ACC112 (cell line): ENCODE data around the gene DUSP18.
"Not testable (repeated sequence)": the region's sequence is repeated elsewhere in the genome, so short reads cannot be mapped to it uniquely, and the experiment has no call there.

Source experiments
- H2AFZ ChIP-seq: fragments of 200-600 bp; sonication (generic); one replicate; pipeline ENCODE4 v1.6.0; 2017; ENCODE audit warnings: antibody characterized with exemption, low read length; ENCODE audit not compliant: unreplicated experiment
- H3K27ac ChIP-seq: fragments of 200-600 bp; sonication (generic); 2 replicates; pipeline ENCODE4 v1.5.1; 2014; ENCODE audit warnings: low read depth, mild to moderate bottlenecking, antibody characterized with exemption, low read length, moderate library complexity
- H3K27me3 ChIP-seq: fragments of 200-600 bp; sonication (generic); 2 replicates; pipeline ENCODE4 v1.6.1; 2014; ENCODE audit warnings: mild to moderate bottlenecking, antibody characterized with exemption, low read length, moderate library complexity, mixed read lengths; ENCODE audit not compliant: insufficient read depth
- H3K36me3 ChIP-seq: fragments of 200-600 bp; sonication (generic); 2 replicates; pipeline ENCODE4 v1.6.1; 2016; ENCODE audit warnings: mild to moderate bottlenecking, antibody characterized with exemption, low read length, moderate library complexity, mixed read lengths; ENCODE audit not compliant: insufficient read depth
- H3K4me1 ChIP-seq: fragments of 200-600 bp; sonication (generic); one replicate; pipeline ENCODE4 v1.6.1; 2016; ENCODE audit warnings: low read length, mixed read lengths; ENCODE audit not compliant: insufficient read depth, unreplicated experiment, control insufficient read depth
- H3K4me3 ChIP-seq: fragments of 200-600 bp; sonication (generic); 2 replicates; pipeline ENCODE4 v1.5.1; 2014; ENCODE audit warnings: mild to moderate bottlenecking, low read depth, low read length
- H3K79me2 ChIP-seq: fragments of 200-600 bp; sonication (generic); one replicate; pipeline ENCODE4 v1.6.0; 2016; ENCODE audit warnings: low read length; ENCODE audit not compliant: control insufficient read depth, unreplicated experiment, insufficient read depth

The DUSP18 gene

GRCh38 chr22:30676565-30676964 is 8.9 kb upstream of the DUSP18 start:
- not testable (repeated sequence) for H3K27ac ChIP-seq, H3K79me2 ChIP-seq, H2AFZ ChIP-seq, H3K27me3 ChIP-seq, H3K36me3 ChIP-seq, H3K4me3 ChIP-seq, H3K4me1 ChIP-seq

- Histone ChIP-seq H3K4me3 (no peak overlapping the region), H3K27me3 (no peaks in the 10 kb centered on the region), H3K36me3 (no peaks in the 10 kb centered on the region), H3K4me1 (no peaks in the 10 kb centered on the region), H3K27ac (no peak overlapping the region), H3K79me2 (no peaks in the 10 kb centered on the region), H2AFZ (no peak overlapping the region)
These were observed 7.8 kb upstream of the DUSP18 start for GRCh38 chr22:30675436-30675835.

GRCh38 chr22:30674482-30674881 is 6.8 kb upstream of the DUSP18 start:
- no peak overlapping the region for H3K27ac ChIP-seq
- H3K4me1 ChIP-seq = no peaks in the 10 kb centered on the region
- no peak overlapping the region for H2AFZ ChIP-seq
- no peak overlapping the region for H3K4me3 ChIP-seq
- no peaks in the 10 kb centered on the region for H3K36me3 ChIP-seq
- no peaks in the 10 kb centered on the region for H3K27me3 ChIP-seq
- no peaks in the 10 kb centered on the region for H3K79me2 ChIP-seq

GRCh38 chr22:30673136-30673535 is 5.5 kb upstream of the DUSP18 start:
- Histone ChIP-seq H3K27ac (no peak overlapping the region), H3K4me3 (no peak overlapping the region), H3K27me3 (no peaks in the 10 kb centered on the region), H3K36me3 (no peaks in the 10 kb centered on the region), H3K79me2 (no peaks in the 10 kb centered on the region), H2AFZ (no peak overlapping the region), H3K4me1 (peaks cover 5% of the 10 kb centered on the region)

GRCh38 chr22:30671071-30671470 is 3.4 kb upstream of the DUSP18 start:
- H3K4me1 ChIP-seq = peaks cover 5% of the 10 kb centered on the region
- H3K36me3 ChIP-seq = no peaks in the 10 kb centered on the region
- no peak overlapping the region for H3K4me3 ChIP-seq
- no peaks in the 10 kb centered on the region for H3K79me2 ChIP-seq
- H3K27me3 ChIP-seq = no peaks in the 10 kb centered on the region
- no peak overlapping the region for H2AFZ ChIP-seq
- H3K27ac ChIP-seq = no peak overlapping the region

- H3K27me3 ChIP-seq = no peaks in the 10 kb centered on the region
- peaks cover 5% of the 10 kb centered on the region for H3K4me1 ChIP-seq
- no peaks in the 10 kb centered on the region for H3K36me3 ChIP-seq
- H3K79me2 ChIP-seq = no peaks in the 10 kb centered on the region
- peak overlapping the region; percentile 84 for H3K4me3 ChIP-seq
- H3K27ac ChIP-seq = peak overlapping the region; percentile 43; the same call in 1 of the 2 replicates
- H2AFZ ChIP-seq = peak overlapping the region; percentile 59
These were observed 673 bp upstream of the DUSP18 start for GRCh38 chr22:30668386-30668710.

- H2AFZ ChIP-seq = peak overlapping the region; percentile 64
These were observed 575 bp downstream of the DUSP18 start for GRCh38 chr22:30667107-30667493.

GRCh38 chr22:30665786-30666185 is 1.9 kb downstream of the DUSP18 start:
- H3K4me1 ChIP-seq = peaks cover 5% of the 10 kb centered on the region
- no peak overlapping the region for H2AFZ ChIP-seq
- H3K36me3 ChIP-seq = no peaks in the 10 kb centered on the region
- H3K27ac ChIP-seq = no peak overlapping the region
- H3K79me2 ChIP-seq = no peaks in the 10 kb centered on the region
- H3K4me3 ChIP-seq = no peak overlapping the region
- H3K27me3 ChIP-seq = no peaks in the 10 kb centered on the region

More at GRCh38 chr22:30667107-30667493, 575 bp downstream of the DUSP18 start:
- Histone ChIP-seq H3K4me3 (peak overlapping the region; percentile 84), H3K27ac (peak overlapping the region; percentile 10; the same call in 1 of the 2 replicates), H3K79me2 (no peaks in the 10 kb centered on the region), H3K4me1 (peaks cover 5% of the 10 kb centered on the region), H3K27me3 (no peaks in the 10 kb centered on the region), H3K36me3 (no peaks in the 10 kb centered on the region)

GRCh38 chr22:30665266-30665665 is 2.4 kb downstream of the DUSP18 start:
- no peak overlapping the region for H3K4me3 ChIP-seq
- no peaks in the 10 kb centered on the region for H3K79me2 ChIP-seq
- H3K36me3 ChIP-seq = no peaks in the 10 kb centered on the region
- H3K4me1 ChIP-seq = peaks cover 5% of the 10 kb centered on the region
- H3K27me3 ChIP-seq = no peaks in the 10 kb centered on the region
- no peak overlapping the region for H2AFZ ChIP-seq
- no peak overlapping the region for H3K27ac ChIP-seq

GRCh38 chr22:30664798-30665197 is 2.9 kb downstream of the DUSP18 start:
- Histone ChIP-seq H3K4me1 (peaks cover 5% of the 10 kb centered on the region), H3K27me3 (no peaks in the 10 kb centered on the region), H3K79me2 (no peaks in the 10 kb centered on the region), H2AFZ (no peak overlapping the region), H3K4me3 (no peak overlapping the region), H3K27ac (no peak overlapping the region), H3K36me3 (no peaks in the 10 kb centered on the region)

GRCh38 chr22:30662040-30662439 is 5.6 kb downstream of the DUSP18 start:
- H3K4me1 ChIP-seq = no peaks in the 10 kb centered on the region
- no peak overlapping the region for H2AFZ ChIP-seq
- H3K27me3 ChIP-seq = no peaks in the 10 kb centered on the region
- H3K4me3 ChIP-seq = no peak overlapping the region
- H3K79me2 ChIP-seq = no peaks in the 10 kb centered on the region
- H3K27ac ChIP-seq = no peak overlapping the region
- no peaks in the 10 kb centered on the region for H3K36me3 ChIP-seq
